GM19395 (cell line): Measurements from ENCODE around the gene ASB7.
"Not testable (repeated sequence)": the region's sequence is repeated elsewhere in the genome, so short reads cannot be mapped to it uniquely, and the experiment has no call there.

Source experiments
- ATAC-seq: cut with Tn5 transposase; IDR thresholded peaks from one replicate; pipeline ENCODE4 v1.9.1; 2021; ENCODE audit warnings: mild to moderate bottlenecking, moderate library complexity; ENCODE audit not compliant: unreplicated experiment

ASB7 gene

GRCh38 chr15:100648951-100649350 lies 46.6 kb downstream of the ASB7 start:
- no peak for ATAC-seq

- no peak for ATAC-seq
Observed at GRCh38 chr15:100650685-100651084, 48.3 kb downstream of the ASB7 start.

GRCh38 chr15:100651253-100651652 lies 48.9 kb downstream of the ASB7 start:
- ATAC-seq = no peak

- ATAC-seq = no peak
Observed at GRCh38 chr15:100652116-100652515, 49.7 kb downstream of the ASB7 start.

- ATAC-seq = no peak
Observed at GRCh38 chr15:100653608-100654007, 51.2 kb downstream of the ASB7 start.

- ATAC-seq = no peak
Observed at GRCh38 chr15:100658895-100659294, 56.5 kb downstream of the ASB7 start.

- ATAC-seq = no peak
Observed at GRCh38 chr15:100661156-100661555, 58.8 kb downstream of the ASB7 start.

- ATAC-seq = no peak
Observed at GRCh38 chr15:100663086-100663914, 60.9 kb downstream of the ASB7 start.

- ATAC-seq = no peak
Observed at GRCh38 chr15:100663915-100664281, 61.5 kb downstream of the ASB7 start.

GRCh38 chr15:100665570-100665969 lies 63.2 kb downstream of the ASB7 start:
- no peak for ATAC-seq

- no peak for ATAC-seq
Observed at GRCh38 chr15:100667405-100668347, 65.3 kb downstream of the ASB7 start.

GRCh38 chr15:100668348-100668745 lies 66.0 kb downstream of the ASB7 start:
- no peak for ATAC-seq

GRCh38 chr15:100669260-100669659 lies 66.9 kb downstream of the ASB7 start:
- no peak for ATAC-seq

- ATAC-seq = no peak
Observed at GRCh38 chr15:100670505-100671021, 68.2 kb downstream of the ASB7 start.

GRCh38 chr15:100671124-100671680 lies 68.8 kb downstream of the ASB7 start:
- no peak for ATAC-seq

GRCh38 chr15:100671858-100672543 lies 69.6 kb downstream of the ASB7 start:
- ATAC-seq = no peak

- ATAC-seq = no peak
Observed at GRCh38 chr15:100672959-100673358, 70.6 kb downstream of the ASB7 start.

GRCh38 chr15:100679151-100679550 lies 76.8 kb downstream of the ASB7 start:
- not testable (repeated sequence) for ATAC-seq

GRCh38 chr15:100680726-100681125 lies 78.3 kb downstream of the ASB7 start:
- ATAC-seq = no peak

GRCh38 chr15:100681335-100681746 lies 79.0 kb downstream of the ASB7 start:
- ATAC-seq = no peak

- no peak for ATAC-seq
Observed at GRCh38 chr15:100682468-100682867, 80.1 kb downstream of the ASB7 start.
